GM12878 (cell line): ENCODE results near the gene KRTAP5-3.

Experiments
- ATF2 ChIP-seq: IDR thresholded peaks from 2 replicates; pipeline ENCODE4 v1.6.1; 2012; ENCODE audit warnings: low read length, inconsistent platforms
- BCL11A ChIP-seq: IDR thresholded peaks from 2 replicates; pipeline ENCODE4 v1.6.1; 2011; ENCODE audit warnings: low read depth, low read length
- BCL3 ChIP-seq: IDR thresholded peaks from 2 replicates; pipeline ENCODE4 v1.6.1; 2011; ENCODE audit warnings: borderline replicate concordance, low read depth, mild to moderate bottlenecking, moderate library complexity, low read length; ENCODE audit not compliant: insufficient read depth, poor library complexity, severe bottlenecking
- CBFB ChIP-seq: IDR thresholded peaks from 2 replicates; pipeline ENCODE4 v1.6.1; 2016; ENCODE audit warnings: antibody characterized with exemption, low read depth
- CHD2 ChIP-seq: IDR thresholded peaks from 2 replicates; pipeline ENCODE4 v1.6.1; 2011; ENCODE audit warnings: low read depth, low read length, improper control_type of control experiment, borderline replicate concordance
- CTCF ChIP-seq, 3 experiments: IDR thresholded peaks in 2 of 3; conservative IDR thresholded peaks in 1 of 3; 2 replicates each; pipeline ENCODE4 v1.5.1; 2011; ENCODE audit warnings: low read depth in 3 of 3, low read length in 3 of 3, mild to moderate bottlenecking in 3 of 3, control low read depth in 2 of 3, moderate library complexity in 2 of 3, inconsistent platforms in 1 of 3, mixed read lengths in 1 of 3; ENCODE audit not compliant: control insufficient read depth in 2 of 3, insufficient read depth in 1 of 3; ENCODE audit errors: extremely low read depth in 1 of 3
- EZH2 ChIP-seq: IDR thresholded peaks from 2 replicates; pipeline ENCODE4 v1.6.1; 2012; ENCODE audit warnings: low read depth, mild to moderate bottlenecking, control low read depth, inconsistent platforms, low read length, borderline replicate concordance; ENCODE audit not compliant: control insufficient read depth
- FOXM1 ChIP-seq: IDR thresholded peaks from 2 replicates; pipeline ENCODE4 v1.6.1; 2012; ENCODE audit warnings: low read depth, mild to moderate bottlenecking, inconsistent platforms, low read length, moderate library complexity
- HDGF ChIP-seq: fragments of 450-650 bp; IDR thresholded peaks from 2 replicates; pipeline ENCODE4 v1.6.1; 2016; ENCODE audit warnings: antibody characterized with exemption
- RAD21 ChIP-seq: IDR thresholded peaks from 2 replicates; pipeline ENCODE4 v1.6.1; 2011; ENCODE audit warnings: mild to moderate bottlenecking, low read depth, low read length, moderate library complexity; ENCODE audit not compliant: insufficient read depth
- ZNF207 ChIP-seq: fragments of 450-650 bp; IDR thresholded peaks from 2 replicates; pipeline ENCODE4 v1.6.1; 2014; ENCODE audit warnings: antibody characterized with exemption, mild to moderate bottlenecking, borderline replicate concordance

GRCh38 chr11:1561266-1561665, 47.0 kb downstream of the KRTAP5-3 start:
- TF ChIP-seq ZNF207 (no peak), BCL3 (no peak), HDGF (no peak), EZH2 (no peak), CBFB (no peak), BCL11A (no peak), CHD2 (no peak), CTCF (IDR thresholded peaks at IDR 0.05 in 2 of 3, conservative IDR thresholded peaks at IDR 0.05 in 1 of 3; ENCODE audit: control insufficient read depth in 2 of 3, extremely low read depth in 1 of 3, insufficient read depth in 1 of 3, low read depth in 3 of 3, low read length in 3 of 3) (no peak), ATF2 (no peak), RAD21 (no peak), FOXM1 (no peak)
